K562 (cell line): ENCODE measurements around the gene GHDC. TPM values are rescaled to one million over a fixed set of nuclear protein-coding genes. Genes with fewer than 3 reads are reported as not detected.

ENCODE experiments used
- ARID1B ChIP-seq: fragments of 450-650 bp; IDR thresholded peaks from 2 replicates; pipeline ENCODE4 v1.6.1; 2016; ENCODE audit warnings: antibody characterized with exemption, mild to moderate bottlenecking, inconsistent platforms
- ATF4 ChIP-seq: fragments of 450-650 bp; formaldehyde crosslinking; IDR thresholded peaks from 2 replicates; pipeline ENCODE4 v1.4.0; 2022; ENCODE audit warnings: mild to moderate bottlenecking, moderate library complexity
- BRCA1 ChIP-seq, 2 experiments: fragments of 450-650 bp in 1 of 2; sonication (generic) in 1 of 2; formaldehyde crosslinking in 1 of 2; IDR thresholded peaks; 2 replicates each; pipeline versions ENCODE4 v1.5.0 to v1.6.1; 2017 to 2020; ENCODE audit warnings: mild to moderate bottlenecking in 1 of 2, missing genetic modification reagents in 1 of 2
- BRF2 ChIP-seq: IDR thresholded peaks from 3 replicates; pipeline ENCODE4 v1.6.1; 2011; ENCODE audit warnings: borderline replicate concordance, mild to moderate bottlenecking; ENCODE audit not compliant: insufficient read length, insufficient read depth
- CGGBP1 ChIP-seq: fragments of 250-450 bp; sonication (Bioruptor Pico); IDR thresholded peaks from 2 replicates; pipeline ENCODE4 v1.9.0; 2021; ENCODE audit warnings: mild to moderate bottlenecking
- E2F3 ChIP-seq: fragments of 250-450 bp; sonication (Bioruptor Pico); IDR thresholded peaks from 2 replicates; pipeline ENCODE4 v1.4.0; 2020; ENCODE audit warnings: mild to moderate bottlenecking
- HSF4 ChIP-seq: fragments of 250-450 bp; sonication (Bioruptor Pico); IDR thresholded peaks from 2 replicates; pipeline ENCODE4 v2.1.2; 2022; ENCODE audit warnings: mild to moderate bottlenecking, moderate library complexity, borderline replicate concordance
- LCOR ChIP-seq: sonication (generic); formaldehyde crosslinking; IDR thresholded peaks from 2 replicates; pipeline ENCODE4 v1.8.0; 2022; ENCODE audit warnings: mild to moderate bottlenecking, missing genetic modification reagents
- MYNN ChIP-seq, 2 experiments: sonication (generic); formaldehyde crosslinking in 1 of 2; IDR thresholded peaks; 2 replicates each; pipeline versions ENCODE4 v1.5.0 to v1.6.1; 2016 to 2020; ENCODE audit warnings: antibody characterized with exemption in 1 of 2, missing genetic modification reagents in 1 of 2
- SAP30 ChIP-seq: fragments of 200-600 bp; sonication (generic); IDR thresholded peaks from 2 replicates; pipeline ENCODE4 v1.6.1; 2012; ENCODE audit warnings: borderline replicate concordance, low read depth, mild to moderate bottlenecking, moderate library complexity, low read length, control low read depth, inconsistent platforms; ENCODE audit not compliant: insufficient read depth, poor library complexity, severe bottlenecking
- TSHZ1 ChIP-seq: fragments of 250-450 bp; sonication (Bioruptor Pico); IDR thresholded peaks from 2 replicates; pipeline ENCODE4 v1.4.0; 2020; ENCODE audit warnings: mild to moderate bottlenecking, moderate library complexity
- ZNF23 ChIP-seq: fragments of 250-450 bp; sonication (Bioruptor Pico); IDR thresholded peaks from 2 replicates; pipeline ENCODE4 v1.4.0; 2020; ENCODE audit warnings: mild to moderate bottlenecking
- polyA plus RNA-seq, 8 experiments: library from polyadenylated mRNA; depleted of rRNA in 4 of 8; stranded (reverse) in 5 of 8; unstranded in 3 of 8; fragments of >200 nt; fragmentation: Nextera tagmentation in 2 of 8; fragmentation: Illumina TruSeq in 1 of 8; extraction: Ambion mirVana in 2 of 8; extraction: Trizol in 1 of 8; gene quantifications; 2 replicates each; pipeline versions ENCODE4 v1.2.1 to v1.2.3, GENCODE V29; 2011 to 2014; ENCODE audit warnings: inconsistent platforms in 1 of 8, missing spikeins in 1 of 8
- total RNA-seq, 7 experiments: library from RNA; depleted of rRNA in 6 of 7; stranded (reverse); fragments of >200 nt in 6 of 7; fragmentation: Illumina TruSeq in 2 of 7; extraction: Trizol in 2 of 7; gene quantifications; 2 replicates each; pipeline versions ENCODE4 v1.2.1 to v1.2.3, GENCODE V29; 2011 to 2021; ENCODE audit warnings: low replicate concordance in 1 of 7

Gene GHDC
- total and polyA plus RNA-seq, 9 of the 15 experiments (the other 6 are each of a cell fraction or from before 2014, with no cell fraction given) = 0.65 to 23.2 (median 11.2) TPM

GRCh38 chr17:42187833-42188232, 6.5 kb downstream of the GHDC start (continued):
- no peak for TF ChIP-seq SAP30
- TF ChIP-seq HSF4 (CRISPR knock-in tag) = no peak
- TF ChIP-seq MYNN (IDR thresholded peaks at IDR 0.05) = no peak
- no peak for TF ChIP-seq MYNN (CRISPR knock-in tag; IDR thresholded peaks at IDR 0.05)
- TF ChIP-seq LCOR (CRISPR knock-in tag) = no peak
- no peak for TF ChIP-seq CGGBP1 (CRISPR knock-in tag)
- TF ChIP-seq ATF4 (CRISPR knock-in tag) = no peak
- TF ChIP-seq BRF2 = no peak
- no peak for TF ChIP-seq TSHZ1
- no peak for TF ChIP-seq BRCA1 (IDR thresholded peaks at IDR 0.05)
- no peak for TF ChIP-seq BRCA1 (CRISPR knock-in tag; IDR thresholded peaks at IDR 0.05)
- no peak for TF ChIP-seq ARID1B
- no peak for TF ChIP-seq ZNF23
- no peak for TF ChIP-seq E2F3 (CRISPR knock-in tag)
